HG03457 (cell line): ENCODE measurements around the gene DHRS9.
A peak's percentile ranks its signal among the peaks of the same experiment; 100 is the strongest.
"Not testable (repeated sequence)": the region's sequence is repeated elsewhere in the genome, so short reads cannot be mapped to it uniquely, and the experiment has no call there.

Source experiments
- ATAC-seq: cut with Tn5 transposase; IDR thresholded peaks from one replicate; pipeline ENCODE4 v1.9.1; 2021; ENCODE audit warnings: moderate number of reproducible peaks; ENCODE audit not compliant: unreplicated experiment

The DHRS9 gene

GRCh38 chr2:169131587-169132512, 62.5 kb downstream of the DHRS9 start:
- ATAC-seq, result no peak

DNA sequence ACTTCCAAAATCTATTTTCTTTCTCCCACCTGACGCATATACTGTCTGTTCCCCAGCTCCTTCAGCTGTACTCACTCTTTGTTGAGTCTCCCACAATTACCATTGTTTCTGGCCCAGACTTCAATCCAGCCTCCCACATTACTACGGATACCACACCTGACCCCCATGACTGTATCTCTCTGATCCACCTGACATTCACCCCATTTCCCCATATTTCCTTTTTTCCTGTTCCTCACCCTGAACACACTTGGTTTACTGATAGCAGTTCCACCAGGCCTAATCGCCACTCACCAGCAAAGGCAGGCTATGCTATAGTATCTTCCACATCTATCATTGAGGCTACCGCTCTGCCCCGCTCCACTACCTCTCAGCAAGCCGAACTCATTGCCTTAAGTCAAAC, 64.9 kb downstream of the DHRS9 start:
- ATAC-seq, result not testable (repeated sequence)

DNA sequence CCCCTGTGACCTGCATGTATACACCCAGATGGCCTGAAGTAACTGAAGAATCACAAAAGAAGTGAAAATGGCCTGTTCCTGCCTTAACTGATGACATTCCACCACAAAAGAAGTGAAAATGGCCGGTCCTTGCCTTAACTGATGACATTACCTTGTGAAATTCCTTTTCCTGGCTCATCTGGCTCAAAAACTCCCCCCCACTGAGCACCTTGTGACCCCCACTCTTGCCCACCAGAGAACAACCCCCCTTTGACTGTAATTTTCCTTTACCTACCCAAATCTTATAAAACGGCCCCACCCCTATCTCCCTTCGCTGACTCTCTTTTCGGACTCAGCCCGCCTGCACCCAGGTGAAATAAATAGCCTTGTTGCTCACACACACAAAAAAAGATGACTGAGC, 67.1 kb downstream of the DHRS9 start:
- ATAC-seq, result not testable (repeated sequence)

GRCh38 chr2:169136885-169137534, 67.6 kb downstream of the DHRS9 start:
- no peak for ATAC-seq

DNA sequence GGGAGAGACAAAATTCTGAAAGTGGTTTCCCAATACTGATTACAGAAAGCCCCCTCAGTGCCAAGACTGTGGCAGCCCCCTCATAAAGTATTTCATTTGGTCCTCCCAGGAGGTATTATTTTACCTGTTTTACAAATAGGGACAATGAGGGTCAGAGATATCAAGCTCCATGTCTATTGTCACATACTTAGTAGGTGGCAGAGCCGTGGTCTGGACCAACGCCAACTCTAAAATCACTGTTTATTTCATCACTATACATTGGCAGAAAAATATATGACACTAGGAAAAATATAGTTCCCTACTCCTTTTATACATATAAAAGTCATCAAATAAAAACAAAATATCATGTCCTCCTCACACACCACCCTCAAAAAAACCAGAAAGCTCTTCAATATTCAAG, 68.6 kb downstream of the DHRS9 start:
- ATAC-seq, result no peak

DNA sequence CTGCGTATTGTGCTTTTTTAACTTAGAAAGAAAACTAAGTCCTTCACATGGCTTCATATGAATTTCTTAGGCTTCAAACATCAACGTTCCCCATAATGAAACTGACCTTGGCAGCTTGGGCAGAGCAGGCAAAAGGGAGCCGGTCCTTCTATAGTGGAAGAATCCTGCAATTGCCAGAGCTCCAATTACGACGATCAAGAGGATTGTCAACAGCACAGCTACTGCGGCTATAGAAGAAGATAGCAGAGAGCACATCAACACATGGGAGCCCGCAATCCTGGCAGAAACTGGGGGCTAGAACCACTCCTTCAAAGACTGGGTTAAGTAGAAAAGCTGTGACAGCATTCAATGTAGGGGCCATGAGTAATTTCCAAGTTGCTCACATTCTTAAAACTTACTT, 69.8 kb downstream of the DHRS9 start:
- no peak for ATAC-seq

GRCh38 chr2:169139993-169140767, 70.8 kb downstream of the DHRS9 start:
- no peak for ATAC-seq

GRCh38 chr2:169141713-169142352, 72.5 kb downstream of the DHRS9 start:
- ATAC-seq, result peak; percentile 50

DNA sequence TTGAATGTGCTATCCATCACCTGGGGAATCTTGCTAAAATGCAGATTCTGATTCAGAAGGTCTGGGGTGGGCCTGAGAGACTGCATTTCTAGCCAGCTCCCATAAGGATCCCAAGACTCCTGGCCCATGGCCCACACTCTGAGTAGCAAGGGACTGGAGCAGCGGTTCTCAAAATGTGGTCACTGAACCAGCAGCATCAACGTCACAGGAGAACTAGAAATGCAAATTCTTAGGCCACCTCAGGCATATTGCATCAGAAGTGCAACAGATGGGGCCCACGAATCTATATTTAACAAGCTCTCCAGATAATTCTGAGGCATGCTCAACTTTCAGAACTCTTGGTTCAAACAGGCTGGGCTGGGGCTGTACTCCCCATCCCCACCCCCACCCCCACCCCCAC, 74.6 kb downstream of the DHRS9 start:
- no peak for ATAC-seq
